ENCODE data around the gene PAPPA2.

PAPPA2 gene

GRCh38 chr1:176682830-176683535, 220.0 kb downstream of the PAPPA2 start:
- no peak for DNase-seq (ENCODE audit: extremely low read depth in 1 of 2, low read depth in 1 of 2)

DNA sequence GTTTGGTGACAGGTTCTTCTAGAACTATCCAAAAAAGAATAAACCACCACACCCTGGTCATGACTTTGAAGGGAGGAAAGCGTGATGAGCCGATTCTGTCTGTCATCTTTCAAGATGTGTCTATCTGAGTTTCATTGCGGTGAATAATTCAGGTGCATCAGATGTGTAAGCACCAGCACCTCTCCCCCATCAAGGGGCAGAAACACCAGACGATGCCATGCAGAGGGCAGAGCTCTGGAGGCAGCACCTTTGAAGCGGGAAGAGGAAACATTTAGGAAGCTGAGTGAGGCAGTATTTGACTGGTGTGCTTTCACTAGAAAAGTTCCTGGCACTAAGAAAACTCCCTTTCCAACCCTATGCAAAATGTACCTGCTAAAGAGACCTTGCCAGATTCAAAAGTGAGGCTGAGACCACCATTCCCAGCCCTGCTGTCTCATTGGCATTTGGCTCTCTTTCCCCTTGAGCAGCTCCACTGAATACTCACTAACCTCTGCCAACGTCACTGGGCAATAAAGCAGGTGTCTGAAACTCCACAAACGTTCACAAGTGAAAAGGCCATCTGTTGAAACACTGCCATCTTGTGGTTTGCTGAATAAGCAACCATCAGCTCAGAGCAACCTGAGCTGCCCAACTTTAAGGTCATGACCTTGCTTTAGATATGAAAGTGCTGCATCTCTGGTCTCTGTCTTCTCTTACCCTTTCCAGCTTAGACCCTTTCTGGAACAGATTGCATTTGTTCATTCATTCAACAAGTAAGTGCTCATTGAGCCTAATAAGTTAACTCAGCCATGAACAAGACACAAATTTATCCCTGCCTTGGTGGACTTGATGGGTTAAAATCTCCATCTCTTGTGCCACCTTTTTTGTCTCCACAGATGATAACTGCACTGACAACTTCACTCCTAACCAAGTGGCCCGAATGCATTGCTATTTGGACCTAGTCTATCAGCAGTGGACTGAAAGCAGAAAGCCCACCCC, 228.6 kb downstream of the PAPPA2 start:
- DNase-seq (ENCODE audit: extremely low read depth in 1 of 2, low read depth in 1 of 2), result no peak

GRCh38 chr1:176692431-176692830, 229.5 kb downstream of the PAPPA2 start:
- no peak for DNase-seq (ENCODE audit: extremely low read depth in 1 of 2, low read depth in 1 of 2)

GRCh38 chr1:176692988-176693696, 230.2 kb downstream of the PAPPA2 start:
- DNase-seq (ENCODE audit: extremely low read depth in 1 of 2, low read depth in 1 of 2), result no peak

DNA sequence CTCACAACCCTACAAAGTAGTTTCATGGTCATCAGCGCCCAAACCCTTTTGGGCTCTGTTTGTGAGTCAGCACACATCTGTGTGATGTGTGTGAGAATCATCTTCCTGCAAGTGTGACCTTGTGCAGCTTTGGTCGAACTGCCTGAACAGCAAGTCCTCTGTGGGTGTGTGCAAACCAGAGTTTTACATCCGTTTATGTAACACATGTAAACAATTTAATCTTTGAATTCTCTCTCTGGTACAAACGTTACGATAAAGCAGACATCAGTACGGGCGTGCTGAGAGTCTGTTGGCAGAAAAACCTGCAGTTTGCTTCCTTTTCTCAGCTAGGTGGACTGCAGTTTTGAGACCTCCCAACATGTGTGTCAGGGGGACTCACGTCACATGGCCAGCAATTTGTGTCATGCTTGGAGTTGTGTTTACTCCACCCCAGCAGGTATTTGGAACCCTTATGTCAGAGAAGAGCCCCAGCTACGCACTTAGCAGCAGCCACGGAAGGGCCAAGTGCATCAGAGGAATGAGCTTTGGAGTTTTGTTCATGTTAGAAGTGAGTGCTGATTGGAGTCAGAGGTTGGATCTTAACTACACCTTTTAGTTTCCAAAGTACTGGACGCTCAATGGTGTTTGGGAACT, 230.8 kb downstream of the PAPPA2 start:
- no peak for DNase-seq (ENCODE audit: extremely low read depth in 1 of 2, low read depth in 1 of 2)

DNA sequence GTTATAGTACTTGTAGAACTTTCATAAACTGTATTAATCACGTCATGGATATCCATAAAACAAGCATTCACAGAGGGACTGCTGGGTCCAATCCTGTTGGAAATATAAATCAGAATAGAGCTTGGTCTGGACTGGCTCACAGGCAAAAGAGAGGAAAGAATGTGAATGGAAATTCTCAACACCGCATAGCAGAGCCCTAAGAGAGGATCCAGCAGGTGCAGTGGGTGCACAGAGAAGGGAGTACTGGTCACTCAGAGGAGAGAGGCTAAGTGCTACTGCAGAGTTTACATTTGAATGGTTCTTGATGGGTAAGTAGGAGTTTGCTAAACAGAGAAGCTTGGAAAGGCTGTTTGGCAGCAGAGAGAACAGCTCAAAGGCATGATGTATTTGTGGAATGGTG, 231.7 kb downstream of the PAPPA2 start:
- no peak for DNase-seq (ENCODE audit: extremely low read depth in 1 of 2, low read depth in 1 of 2)

DNA sequence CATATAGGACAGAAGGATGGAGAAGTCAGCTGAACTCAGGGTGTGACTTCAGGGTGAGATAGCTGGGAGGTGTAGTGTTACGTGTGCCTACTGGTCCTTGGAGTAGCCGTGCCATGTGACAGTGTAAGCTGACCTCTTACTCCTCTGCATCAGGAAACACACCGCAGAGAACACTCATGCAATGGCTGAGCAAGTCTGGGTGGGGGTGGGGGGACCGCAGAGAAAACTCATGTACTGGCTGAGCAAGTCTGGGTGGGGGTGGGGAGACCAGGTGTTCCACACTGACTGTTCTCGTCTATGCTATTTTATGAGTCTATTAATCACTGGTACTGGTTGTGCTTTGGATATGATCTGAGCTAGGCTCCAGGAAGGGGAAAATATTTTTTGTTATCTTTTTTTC, 233.1 kb downstream of the PAPPA2 start:
- DNase-seq (ENCODE audit: extremely low read depth in 1 of 2, low read depth in 1 of 2), result no peak

DNA sequence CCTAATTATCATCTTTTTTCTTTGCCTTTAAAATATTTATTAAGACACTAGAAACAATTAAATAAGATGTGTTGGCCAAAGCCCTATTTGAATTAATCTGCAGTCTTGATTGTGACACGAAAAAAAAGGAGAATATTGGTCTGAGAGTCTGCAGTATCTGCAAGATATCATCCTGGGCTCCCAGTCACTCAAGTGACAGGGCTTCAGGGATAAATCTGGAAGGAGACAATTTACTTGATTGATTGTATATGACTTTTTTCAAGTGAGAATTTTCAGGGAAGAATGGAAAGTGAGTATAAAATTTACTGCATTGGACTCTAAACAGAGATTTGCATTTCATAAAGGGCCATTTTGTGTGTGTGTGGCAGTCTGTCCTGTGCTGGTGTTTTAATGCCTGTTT, 233.7 kb downstream of the PAPPA2 start:
- DNase-seq (ENCODE audit: extremely low read depth in 1 of 2, low read depth in 1 of 2), result no peak

DNA sequence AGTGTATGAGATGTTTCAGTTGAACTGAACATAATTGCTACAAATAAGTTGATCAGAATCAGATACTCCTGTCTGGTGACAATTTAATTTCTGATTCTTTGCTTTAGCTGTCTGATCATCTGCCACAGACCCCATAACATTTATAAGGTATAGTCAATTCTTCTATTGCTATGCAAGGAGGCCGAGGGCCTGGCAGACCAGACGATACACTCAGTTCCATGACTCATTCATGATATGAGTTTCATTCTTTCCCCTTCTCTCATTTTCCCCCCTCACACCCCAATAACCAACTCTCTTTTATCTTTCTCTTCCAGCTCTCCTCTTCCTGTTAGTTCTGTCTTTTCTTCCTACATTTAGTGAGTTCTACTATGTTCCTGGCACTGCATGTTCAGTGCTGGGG, 236.8 kb downstream of the PAPPA2 start:
- DNase-seq (ENCODE audit: extremely low read depth in 1 of 2, low read depth in 1 of 2), result no peak

DNA sequence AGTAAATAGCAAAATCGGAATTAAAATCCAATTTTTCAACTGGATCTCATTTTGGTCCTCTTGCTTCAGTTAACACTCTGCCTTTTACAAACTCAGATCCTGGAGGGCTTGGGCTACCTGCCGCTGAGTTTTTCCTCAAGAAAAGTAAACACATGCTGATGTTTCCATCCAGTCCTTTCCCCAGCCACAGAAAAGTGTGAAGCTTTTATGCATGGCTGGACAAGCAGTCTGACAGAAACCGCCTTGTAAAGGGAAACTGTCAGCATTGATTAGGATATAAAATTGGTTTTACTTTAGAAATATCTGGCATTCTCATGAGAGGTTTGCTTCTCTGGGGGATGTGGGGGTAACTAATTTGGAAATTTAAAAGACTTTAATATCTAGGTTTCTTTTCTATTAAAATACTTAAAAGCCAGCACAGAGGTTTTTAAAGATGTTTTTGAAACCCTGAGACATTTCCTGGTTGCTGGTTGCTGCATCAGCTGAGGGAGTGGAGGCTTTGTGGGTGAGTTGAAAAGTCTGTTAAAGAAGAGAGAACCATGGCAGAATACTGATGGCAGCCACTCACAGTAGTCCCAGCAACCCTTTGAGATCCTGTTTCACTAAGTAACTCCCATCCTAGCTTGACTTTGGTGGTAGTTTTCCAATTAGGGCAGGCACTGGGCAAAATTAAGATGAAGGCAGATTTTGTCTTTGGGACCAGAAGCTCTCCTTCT, 238.3 kb downstream of the PAPPA2 start:
- no peak for DNase-seq (ENCODE audit: extremely low read depth in 1 of 2, low read depth in 1 of 2)

DNA sequence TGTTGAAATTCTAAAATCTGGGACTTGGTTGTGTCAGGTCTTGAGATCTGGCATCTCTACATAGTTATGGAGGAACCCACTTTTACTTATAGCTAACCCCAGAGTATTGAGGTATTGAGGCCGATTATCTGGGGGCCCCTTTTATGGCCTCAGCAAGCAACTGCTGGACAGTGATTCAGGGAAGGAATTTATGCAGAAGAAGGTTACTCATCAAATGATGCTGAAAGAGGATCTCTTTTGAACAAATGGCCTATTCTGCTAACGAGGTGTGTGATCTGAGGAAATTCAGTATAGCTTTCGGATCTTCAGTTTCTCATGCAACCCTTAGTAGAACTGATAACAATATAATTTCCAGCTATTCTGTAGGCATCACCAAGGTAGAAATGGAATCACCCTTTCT, 239.9 kb downstream of the PAPPA2 start:
- no peak for DNase-seq (ENCODE audit: extremely low read depth in 1 of 2, low read depth in 1 of 2)

GRCh38 chr1:176705585-176705984, 242.6 kb downstream of the PAPPA2 start:
- DNase-seq (ENCODE audit: extremely low read depth in 1 of 2, low read depth in 1 of 2), result no peak

DNA sequence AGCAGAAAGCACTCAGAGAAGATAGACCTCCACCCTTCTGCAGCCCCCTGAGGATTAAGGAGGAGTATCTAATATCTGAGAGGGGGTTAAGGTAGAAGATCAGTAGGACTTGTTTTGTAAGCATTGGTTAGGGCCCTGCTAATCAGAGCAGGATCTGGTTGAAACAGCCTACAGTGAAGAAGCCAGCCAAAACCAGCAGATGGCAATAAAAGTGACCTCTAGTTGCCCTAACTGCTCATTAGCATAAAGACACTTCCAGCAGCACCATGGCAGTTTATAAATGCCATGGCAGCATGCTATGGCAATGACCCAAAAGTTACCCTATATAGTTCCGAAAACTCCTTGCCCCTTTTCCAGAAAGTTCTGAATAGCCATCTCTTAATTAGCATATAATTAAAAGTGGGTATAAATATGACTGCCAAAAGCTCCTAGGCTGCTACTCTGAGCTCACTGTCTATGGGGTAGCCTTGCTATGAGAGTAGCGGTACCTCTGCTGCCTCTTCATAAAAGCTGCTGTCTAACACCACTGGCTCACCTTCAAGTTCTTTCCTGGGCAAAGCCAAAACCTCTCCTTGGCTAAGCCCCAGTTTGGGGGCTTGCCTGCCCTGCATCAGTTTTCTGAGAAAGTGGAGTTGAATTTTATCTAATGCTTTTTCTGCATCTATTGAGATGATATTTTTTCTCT, 254.2 kb downstream of the PAPPA2 start:
- DNase-seq (ENCODE audit: extremely low read depth in 1 of 2, low read depth in 1 of 2), result no peak

- DNase-seq (ENCODE audit: extremely low read depth in 1 of 2, low read depth in 1 of 2), result no peak
Observed at GRCh38 chr1:176719447-176719846, 256.5 kb downstream of the PAPPA2 start.

DNA sequence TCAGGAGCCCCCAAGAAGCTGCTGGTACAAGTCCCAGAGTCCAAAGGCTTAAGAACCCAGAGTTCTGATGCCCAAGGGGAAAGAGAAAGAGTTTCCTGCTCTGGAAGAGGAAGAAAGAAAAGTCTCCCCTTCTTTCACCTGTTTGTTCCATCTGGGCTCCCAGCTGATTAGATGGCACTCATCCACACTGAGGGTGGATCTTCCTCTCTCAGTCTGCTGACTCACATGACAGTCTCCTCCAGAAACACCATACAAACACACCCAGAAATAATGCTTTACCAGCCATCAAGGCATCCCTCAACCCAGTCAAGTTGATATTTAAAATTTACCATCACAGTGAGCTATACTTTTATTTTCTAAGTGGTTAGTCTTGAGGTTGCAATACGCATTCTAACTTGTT, 257.9 kb downstream of the PAPPA2 start:
- DNase-seq (ENCODE audit: extremely low read depth in 1 of 2, low read depth in 1 of 2), result no peak

- no peak for DNase-seq (ENCODE audit: extremely low read depth in 1 of 2, low read depth in 1 of 2)
Observed at GRCh38 chr1:176733661-176734060, 270.7 kb downstream of the PAPPA2 start.

DNA sequence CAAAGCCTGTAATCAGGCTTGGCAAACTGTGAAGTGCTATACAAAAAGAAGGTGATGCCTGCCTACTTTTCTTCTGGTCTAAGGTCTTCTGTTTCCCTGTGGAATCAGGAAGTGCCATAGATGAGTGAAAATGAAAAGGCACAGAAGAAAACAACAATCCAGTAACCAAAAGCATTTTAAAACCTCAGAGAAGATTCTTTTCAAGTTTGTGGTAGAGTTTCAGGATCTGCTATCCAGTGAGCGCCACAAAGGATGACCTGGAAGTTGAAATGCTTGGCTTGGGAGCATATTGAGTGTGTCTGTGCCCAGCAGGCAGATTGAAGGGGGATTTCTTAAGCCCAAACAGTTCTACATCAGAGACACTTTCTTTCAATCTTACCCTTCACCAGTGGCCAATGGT, 272.2 kb downstream of the PAPPA2 start:
- DNase-seq (ENCODE audit: extremely low read depth in 1 of 2, low read depth in 1 of 2), result no peak

DNA sequence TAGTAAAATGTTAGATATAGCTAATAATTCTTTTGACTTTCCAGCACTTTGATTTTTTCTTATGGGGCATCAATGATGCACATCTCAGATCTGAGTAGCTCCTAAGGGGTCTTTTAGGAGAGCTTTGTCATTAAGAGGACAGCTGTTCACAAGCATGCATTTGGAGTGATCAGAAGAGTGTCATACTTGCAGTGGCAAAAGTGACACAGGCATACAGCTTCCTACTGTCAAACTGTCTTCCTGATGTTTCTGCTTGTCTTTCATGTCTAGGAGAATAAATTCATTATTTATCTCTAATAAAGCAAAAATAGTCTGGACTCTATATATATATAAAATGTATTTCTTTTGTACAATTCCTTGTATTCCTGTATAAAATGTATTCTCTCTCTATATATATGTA, 273.0 kb downstream of the PAPPA2 start:
- DNase-seq (ENCODE audit: extremely low read depth in 1 of 2, low read depth in 1 of 2), result no peak

- DNase-seq (ENCODE audit: extremely low read depth in 1 of 2, low read depth in 1 of 2), result no peak
Observed at GRCh38 chr1:176741181-176741580, 278.2 kb downstream of the PAPPA2 start.

DNA sequence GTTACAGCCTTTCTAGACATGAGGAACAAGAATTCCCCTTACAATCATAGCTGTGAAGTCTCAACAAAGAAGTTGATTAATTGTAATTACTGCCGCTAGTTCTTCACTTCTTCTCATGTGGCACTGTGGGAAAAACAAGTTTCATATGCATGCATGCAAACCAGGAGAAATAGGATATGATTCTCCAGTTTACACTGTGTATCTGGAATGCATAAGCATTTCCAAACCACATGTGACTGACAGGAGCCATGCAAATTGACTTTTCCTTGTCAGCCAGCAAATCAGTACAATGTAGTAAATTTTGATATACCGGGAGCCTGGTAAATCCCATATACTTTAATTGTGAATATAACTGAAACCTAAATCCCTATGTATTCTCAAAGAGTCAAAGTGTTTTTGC, 279.3 kb downstream of the PAPPA2 start:
- DNase-seq (ENCODE audit: extremely low read depth in 1 of 2, low read depth in 1 of 2), result no peak

Data from stimulated activated CD8-positive, alpha-beta memory T cell treated with anti-CD3 and anti-CD28 coated beads, Interleukin-7, amount 100 ng/mL, for 48 hours (primary cell).